IMR-90 (cell line): ENCODE measurements around the gene BPIFB2.

Source experiments
- BHLHE40 ChIP-seq: fragments of 150-350 bp; IDR thresholded peaks from 2 replicates; pipeline ENCODE4 v1.6.1; 2016; ENCODE audit warnings: mild to moderate bottlenecking, low read depth, low read length
- CHD1 ChIP-seq: IDR thresholded peaks from 2 replicates; pipeline ENCODE4 v1.6.1; 2012; ENCODE audit warnings: low read depth, low read length, improper control_type of control experiment
- FOS ChIP-seq: fragments of 150-350 bp; IDR thresholded peaks from 2 replicates; pipeline ENCODE4 v1.6.1; 2016; ENCODE audit warnings: low read depth, low read length
- MAFK ChIP-seq: IDR thresholded peaks from 2 replicates; pipeline ENCODE4 v1.6.1; 2012; ENCODE audit warnings: low read depth, low read length, improper control_type of control experiment
- MXI1 ChIP-seq: IDR thresholded peaks from 2 replicates; pipeline ENCODE4 v1.6.1; 2012; ENCODE audit warnings: low read depth, mild to moderate bottlenecking, low read length, moderate library complexity, borderline replicate concordance
- POLR2A ChIP-seq: IDR thresholded peaks from 2 replicates; pipeline ENCODE4 v1.6.1; 2012; ENCODE audit warnings: mild to moderate bottlenecking, low read depth, low read length
- RFX5 ChIP-seq: IDR thresholded peaks from 2 replicates; pipeline ENCODE4 v1.8.0; 2012; ENCODE audit warnings: low read depth, mild to moderate bottlenecking, low read length, moderate library complexity
- SMC3 ChIP-seq: fragments of 150-350 bp; IDR thresholded peaks from 2 replicates; pipeline ENCODE4 v1.6.1; 2016; ENCODE audit warnings: low read depth, mild to moderate bottlenecking, antibody characterized with exemption, low read length, moderate library complexity
- TF ChIP-seq, protein P1 (sequence below): conservative IDR thresholded peaks from 2 replicates; pipeline ENCODE4 v1.5.1; 2012; ENCODE audit warnings: mild to moderate bottlenecking, low read depth, low read length, improper control_type of control experiment
- TF ChIP-seq, protein P2 (sequence below): fragments of 150-350 bp; IDR thresholded peaks from 2 replicates; pipeline ENCODE4 v1.6.1; 2017; ENCODE audit warnings: mild to moderate bottlenecking, antibody characterized with exemption, low read length, low read depth

DNA sequence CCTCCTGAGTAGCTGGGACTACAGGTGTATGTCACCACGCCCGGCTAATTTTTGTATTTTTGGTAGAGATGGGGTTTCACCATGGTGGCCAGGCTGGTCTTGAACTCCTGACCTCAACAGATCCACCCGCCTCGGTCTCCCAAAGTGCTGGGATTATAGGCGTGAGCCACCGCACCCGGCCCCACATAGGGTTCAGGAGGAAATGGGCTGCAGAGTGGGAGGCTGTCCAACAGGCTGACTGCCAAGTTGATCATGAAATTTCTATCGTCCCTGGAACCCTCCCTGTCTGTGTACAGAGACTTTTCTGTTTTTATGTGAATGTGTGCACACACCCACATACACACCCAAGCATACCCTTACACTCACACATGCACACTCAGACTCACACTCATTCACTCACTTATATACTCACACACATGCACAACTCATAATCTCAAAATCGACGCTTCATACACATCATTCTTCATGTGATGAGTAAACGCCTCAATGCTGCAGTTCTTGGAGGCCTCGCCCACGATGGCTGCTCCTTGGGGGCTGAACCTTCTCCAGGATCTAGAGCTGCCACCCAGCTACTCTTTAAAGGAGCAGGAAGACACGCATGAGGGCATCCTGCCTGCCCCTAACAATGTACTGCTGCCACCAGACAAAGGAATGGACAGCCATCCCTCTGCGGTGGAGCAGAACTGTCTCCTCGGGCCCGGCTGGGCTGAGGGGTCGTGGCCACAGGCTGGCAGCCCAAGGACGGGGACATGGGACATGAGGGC, 38.8 kb upstream of the BPIFB2 start:
- TF ChIP-seq, protein P1, sequence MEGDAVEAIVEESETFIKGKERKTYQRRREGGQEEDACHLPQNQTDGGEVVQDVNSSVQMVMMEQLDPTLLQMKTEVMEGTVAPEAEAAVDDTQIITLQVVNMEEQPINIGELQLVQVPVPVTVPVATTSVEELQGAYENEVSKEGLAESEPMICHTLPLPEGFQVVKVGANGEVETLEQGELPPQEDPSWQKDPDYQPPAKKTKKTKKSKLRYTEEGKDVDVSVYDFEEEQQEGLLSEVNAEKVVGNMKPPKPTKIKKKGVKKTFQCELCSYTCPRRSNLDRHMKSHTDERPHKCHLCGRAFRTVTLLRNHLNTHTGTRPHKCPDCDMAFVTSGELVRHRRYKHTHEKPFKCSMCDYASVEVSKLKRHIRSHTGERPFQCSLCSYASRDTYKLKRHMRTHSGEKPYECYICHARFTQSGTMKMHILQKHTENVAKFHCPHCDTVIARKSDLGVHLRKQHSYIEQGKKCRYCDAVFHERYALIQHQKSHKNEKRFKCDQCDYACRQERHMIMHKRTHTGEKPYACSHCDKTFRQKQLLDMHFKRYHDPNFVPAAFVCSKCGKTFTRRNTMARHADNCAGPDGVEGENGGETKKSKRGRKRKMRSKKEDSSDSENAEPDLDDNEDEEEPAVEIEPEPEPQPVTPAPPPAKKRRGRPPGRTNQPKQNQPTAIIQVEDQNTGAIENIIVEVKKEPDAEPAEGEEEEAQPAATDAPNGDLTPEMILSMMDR = no peak
- TF ChIP-seq POLR2A (no peak), RFX5 (no peak), FOS (no peak), SMC3 (no peak), BHLHE40 (no peak), MAFK (no peak), MXI1 (no peak), CHD1 (no peak)
- TF ChIP-seq, protein P2, sequence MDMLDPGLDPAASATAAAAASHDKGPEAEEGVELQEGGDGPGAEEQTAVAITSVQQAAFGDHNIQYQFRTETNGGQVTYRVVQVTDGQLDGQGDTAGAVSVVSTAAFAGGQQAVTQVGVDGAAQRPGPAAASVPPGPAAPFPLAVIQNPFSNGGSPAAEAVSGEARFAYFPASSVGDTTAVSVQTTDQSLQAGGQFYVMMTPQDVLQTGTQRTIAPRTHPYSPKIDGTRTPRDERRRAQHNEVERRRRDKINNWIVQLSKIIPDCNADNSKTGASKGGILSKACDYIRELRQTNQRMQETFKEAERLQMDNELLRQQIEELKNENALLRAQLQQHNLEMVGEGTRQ = no peak
